Esophagus (tissue), 2 donors: ENCODE measurements around the gene CASZ1. TPM values are rescaled to one million over a fixed set of nuclear protein-coding genes. Genes with fewer than 3 reads are reported as not detected.
A peak's percentile ranks its signal among the peaks of the same experiment; 100 is the strongest.

Experiments used
- H3K27ac ChIP-seq, 2 donors: one replicate each; pipeline ENCODE4 v1.5.1; 2013; ENCODE audit warnings: low read depth in 2 of 2, mild to moderate bottlenecking in 2 of 2, inconsistent platforms in 1 of 2, low read length in 1 of 2, moderate library complexity in 1 of 2
- H3K27me3 ChIP-seq, 2 donors: one replicate each; pipeline ENCODE4 v1.6.1; 2013; ENCODE audit warnings: low read length in 2 of 2, control low read depth in 1 of 2, mild to moderate bottlenecking in 1 of 2; ENCODE audit not compliant: insufficient read depth in 2 of 2, control insufficient read depth in 1 of 2
- H3K36me3 ChIP-seq, 2 donors: one replicate each; pipeline ENCODE4 v1.6.1; 2013; ENCODE audit warnings: low read length in 1 of 2; ENCODE audit not compliant: control insufficient read depth in 2 of 2, insufficient read depth in 2 of 2
- H3K4me1 ChIP-seq, 2 donors: one replicate each; pipeline ENCODE4 v1.6.1; 2013; ENCODE audit warnings: low read length in 1 of 2; ENCODE audit not compliant: control insufficient read depth in 2 of 2, insufficient read depth in 2 of 2
- H3K4me3 ChIP-seq, 2 donors: one replicate each; pipeline ENCODE4 v1.5.1; 2013; ENCODE audit warnings: low read length in 2 of 2, mild to moderate bottlenecking in 2 of 2, low read depth in 1 of 2, moderate library complexity in 1 of 2
- H3K9me3 ChIP-seq, 2 donors: one replicate each; pipeline ENCODE4 v1.6.1; 2013; ENCODE audit warnings: mild to moderate bottlenecking in 2 of 2, low read depth in 1 of 2, low read length in 1 of 2, moderate library complexity in 1 of 2; ENCODE audit not compliant: control insufficient read depth in 2 of 2, insufficient read depth in 1 of 2
- WGBS, 2 donors: extraction: QIAGEN DNeasy Blood & Tissue Kit; methylation state at CpG; one replicate each; pipeline ENCODE4 v1.1.7; 2013; 5-methylcytosine and 5-hydroxymethylcytosine counted together
- polyA plus RNA-seq, 2 donors: library from polyadenylated mRNA; stranded (reverse); fragments of 200-250 nt; gene quantifications; one replicate each; pipeline ENCODE4 v1.2.3, GENCODE V29; 2013
- donor health status: healthy with polysubstance abuse.
- donor health status: Bipolar disorder and iron deficiency.

The CASZ1 gene
- polyA plus RNA-seq, 2 donors = 10.8 to 18.1 TPM

GRCh38 chr1:10777749-10778574 lies 18.5 kb downstream of the CASZ1 start:
- Histone ChIP-seq H3K27me3 (no peaks in the 10 kb centered on the region), H3K4me3 (no peak overlapping the region), H3K27ac (peak overlapping the region; percentile 91 to 99), H3K36me3 (no peaks in the 10 kb centered on the region), H3K9me3 (no peaks in the 10 kb centered on the region), H3K4me1 (peaks cover 6 to 45% of the 10 kb centered on the region in 2 donors)
- WGBS, 2 donors = 80 to 82% methylated on average over 9 of the region's 9 CpGs

- Histone ChIP-seq H3K4me3 (no peak overlapping the region), H3K4me1 (peaks cover 9 to 54% of the 10 kb centered on the region in 2 donors)
Measured at GRCh38 chr1:10776190-10776905, 20.1 kb downstream of the CASZ1 start.

GRCh38 chr1:10775763-10776162 lies 20.7 kb downstream of the CASZ1 start:
- H3K4me3 ChIP-seq = no peak overlapping the region
- no peaks in the 10 kb centered on the region for H3K9me3 ChIP-seq
- peaks cover 4 to 49% of the 10 kb centered on the region in 2 donors for H3K4me1 ChIP-seq
- peak overlapping the region; percentile 64 to 86 for H3K27ac ChIP-seq
- H3K27me3 ChIP-seq = no peaks in the 10 kb centered on the region
- WGBS, 2 donors = 68 to 74% methylated on average over 9 of the region's 9 CpGs
- no peaks in the 10 kb centered on the region for H3K36me3 ChIP-seq

More at GRCh38 chr1:10776190-10776905, 20.1 kb downstream of the CASZ1 start:
- WGBS, 2 donors = 50 to 57% methylated on average over 14 of the region's 14 CpGs
- Histone ChIP-seq H3K36me3 (no peaks in the 10 kb centered on the region), H3K27me3 (no peaks in the 10 kb centered on the region), H3K27ac (peak overlapping the region; percentile 74 to 87), H3K9me3 (no peaks in the 10 kb centered on the region)

- Histone ChIP-seq H3K9me3 (no peaks in the 10 kb centered on the region), H3K27me3 (no peaks in the 10 kb centered on the region), H3K4me3 (no peak overlapping the region), H3K27ac (peak overlapping the region; percentile 64 to 78), H3K4me1 (peaks cover 4 to 47% of the 10 kb centered on the region in 2 donors), H3K36me3 (no peaks in the 10 kb centered on the region)
- WGBS, 2 donors = 48 to 54% methylated on average over 17 of the region's 17 CpGs
Measured at GRCh38 chr1:10774615-10775310, 21.7 kb downstream of the CASZ1 start.

- H3K27me3 ChIP-seq = no peaks in the 10 kb centered on the region
- H3K36me3 ChIP-seq = no peaks in the 10 kb centered on the region
- 61 to 66% methylated on average over 17 of the region's 17 CpGs for WGBS, 2 donors
- H3K4me1 ChIP-seq = peaks cover 4 to 47% of the 10 kb centered on the region in 2 donors
- H3K27ac ChIP-seq = peak overlapping the region; percentile 64 to 78
- no peaks in the 10 kb centered on the region for H3K9me3 ChIP-seq
- H3K4me3 ChIP-seq = no peak overlapping the region
Measured at GRCh38 chr1:10773851-10774614, 22.4 kb downstream of the CASZ1 start.

- Histone ChIP-seq H3K36me3 (no peaks in the 10 kb centered on the region), H3K4me1 (peaks cover 4 to 44% of the 10 kb centered on the region in 2 donors), H3K4me3 (no peak overlapping the region), H3K27me3 (no peaks in the 10 kb centered on the region), H3K9me3 (no peaks in the 10 kb centered on the region), H3K27ac (peak overlapping the region in 1 of 2 donors; percentile 78)
- WGBS, 2 donors = 62 to 71% methylated on average over 12 of the region's 12 CpGs
Measured at GRCh38 chr1:10773376-10773775, 23.1 kb downstream of the CASZ1 start.

- Histone ChIP-seq H3K4me1 (peaks cover 4 to 41% of the 10 kb centered on the region in 2 donors), H3K27ac (no peak overlapping the region), H3K9me3 (no peaks in the 10 kb centered on the region), H3K4me3 (no peak overlapping the region), H3K36me3 (no peaks in the 10 kb centered on the region), H3K27me3 (no peaks in the 10 kb centered on the region)
- WGBS, 2 donors = 69 to 90% methylated on average over 7 of the region's 7 CpGs
Measured at GRCh38 chr1:10772711-10773110, 23.7 kb downstream of the CASZ1 start.

- Histone ChIP-seq H3K27me3 (no peaks in the 10 kb centered on the region), H3K4me1 (peaks cover 4 to 39% of the 10 kb centered on the region in 2 donors), H3K27ac (peak overlapping the region in 1 of 2 donors; percentile 22), H3K9me3 (no peaks in the 10 kb centered on the region), H3K4me3 (no peak overlapping the region), H3K36me3 (no peaks in the 10 kb centered on the region)
- 42 to 65% methylated on average over 8 of the region's 8 CpGs for WGBS, 2 donors
Measured at GRCh38 chr1:10771789-10772188, 24.7 kb downstream of the CASZ1 start.

- no peak overlapping the region for H3K27ac ChIP-seq
- no peak overlapping the region for H3K4me3 ChIP-seq
- H3K9me3 ChIP-seq = no peaks in the 10 kb centered on the region
- H3K36me3 ChIP-seq = no peaks in the 10 kb centered on the region
- H3K4me1 ChIP-seq = peaks cover 4 to 39% of the 10 kb centered on the region in 2 donors
- 87 to 91% methylated on average over 7 of the region's 7 CpGs for WGBS, 2 donors
- no peaks in the 10 kb centered on the region for H3K27me3 ChIP-seq
Measured at GRCh38 chr1:10768552-10768951, 27.9 kb downstream of the CASZ1 start.
